ENCODE measurements around the gene HSD17B11. TPM values are rescaled to one million over a fixed set of nuclear protein-coding genes. Genes with fewer than 3 reads are reported as not detected.

The HSD17B11 gene
- polyA plus RNA-seq, 2 of the 4 experiments (the other 2 are of a cell fraction), result 51.5 to 113 TPM

DNA sequence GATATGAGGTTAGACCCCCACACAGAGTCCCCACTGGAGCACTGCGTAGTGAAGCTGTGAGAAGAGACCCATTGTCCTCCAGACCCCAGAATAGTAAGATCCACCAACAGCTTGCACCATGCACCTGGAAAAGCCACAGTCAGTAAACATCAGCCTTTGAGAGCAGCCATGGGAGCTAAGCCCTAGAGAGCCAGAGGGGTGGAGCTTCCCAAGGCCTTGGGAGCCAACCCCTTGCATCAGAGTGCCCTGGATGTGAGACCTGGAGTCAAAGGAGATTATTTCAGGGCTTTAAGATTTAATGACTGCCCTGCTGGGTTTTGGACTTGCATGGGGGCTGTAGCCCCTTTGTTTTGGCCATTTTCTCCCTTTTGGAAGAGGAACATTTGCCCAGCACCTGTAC lies 104.0 kb downstream of the HSD17B11 start:
- POLR2A ChIA-PET, result no interaction called here
- Histone ChIP-seq H3K4me2 (no peak overlapping the region), H3K4me1 (no peaks in the 10 kb centered on the region), H3K9me3 (no peaks in the 10 kb centered on the region; the same call in 2 of the 3 replicates), H3K27ac (no peak overlapping the region), H3K4me3 (no peak overlapping the region)
- TF ChIP-seq, protein P1, sequence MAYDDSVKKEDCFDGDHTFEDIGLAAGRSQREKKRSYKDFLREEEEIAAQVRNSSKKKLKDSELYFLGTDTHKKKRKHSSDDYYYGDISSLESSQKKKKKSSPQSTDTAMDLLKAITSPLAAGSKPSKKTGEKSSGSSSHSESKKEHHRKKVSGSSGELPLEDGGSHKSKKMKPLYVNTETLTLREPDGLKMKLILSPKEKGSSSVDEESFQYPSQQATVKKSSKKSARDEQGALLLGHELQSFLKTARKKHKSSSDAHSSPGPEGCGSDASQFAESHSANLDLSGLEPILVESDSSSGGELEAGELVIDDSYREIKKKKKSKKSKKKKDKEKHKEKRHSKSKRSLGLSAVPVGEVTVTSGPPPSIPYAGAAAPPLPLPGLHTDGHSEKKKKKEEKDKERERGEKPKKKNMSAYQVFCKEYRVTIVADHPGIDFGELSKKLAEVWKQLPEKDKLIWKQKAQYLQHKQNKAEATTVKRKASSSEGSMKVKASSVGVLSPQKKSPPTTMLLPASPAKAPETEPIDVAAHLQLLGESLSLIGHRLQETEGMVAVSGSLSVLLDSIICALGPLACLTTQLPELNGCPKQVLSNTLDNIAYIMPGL (CRISPR knock-in tag; IDR thresholded peaks at IDR 0.05; ENCODE audit: borderline replicate concordance), result no peak
- TF ChIP-seq CHD4 (IDR thresholded peaks at IDR 0.05; ENCODE audit: borderline replicate concordance), result no peak
- no peak for TF ChIP-seq CBX2 (IDR thresholded peaks at IDR 0.05; ENCODE audit: borderline replicate concordance, low read depth)
- TF ChIP-seq BHLHE40 (IDR thresholded peaks at IDR 0.05; ENCODE audit: low read depth, low read length), result no peak
- TF ChIP-seq, protein P2, sequence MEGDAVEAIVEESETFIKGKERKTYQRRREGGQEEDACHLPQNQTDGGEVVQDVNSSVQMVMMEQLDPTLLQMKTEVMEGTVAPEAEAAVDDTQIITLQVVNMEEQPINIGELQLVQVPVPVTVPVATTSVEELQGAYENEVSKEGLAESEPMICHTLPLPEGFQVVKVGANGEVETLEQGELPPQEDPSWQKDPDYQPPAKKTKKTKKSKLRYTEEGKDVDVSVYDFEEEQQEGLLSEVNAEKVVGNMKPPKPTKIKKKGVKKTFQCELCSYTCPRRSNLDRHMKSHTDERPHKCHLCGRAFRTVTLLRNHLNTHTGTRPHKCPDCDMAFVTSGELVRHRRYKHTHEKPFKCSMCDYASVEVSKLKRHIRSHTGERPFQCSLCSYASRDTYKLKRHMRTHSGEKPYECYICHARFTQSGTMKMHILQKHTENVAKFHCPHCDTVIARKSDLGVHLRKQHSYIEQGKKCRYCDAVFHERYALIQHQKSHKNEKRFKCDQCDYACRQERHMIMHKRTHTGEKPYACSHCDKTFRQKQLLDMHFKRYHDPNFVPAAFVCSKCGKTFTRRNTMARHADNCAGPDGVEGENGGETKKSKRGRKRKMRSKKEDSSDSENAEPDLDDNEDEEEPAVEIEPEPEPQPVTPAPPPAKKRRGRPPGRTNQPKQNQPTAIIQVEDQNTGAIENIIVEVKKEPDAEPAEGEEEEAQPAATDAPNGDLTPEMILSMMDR (IDR thresholded peaks at IDR 0.05), result no peak
- TF ChIP-seq, protein P3, sequence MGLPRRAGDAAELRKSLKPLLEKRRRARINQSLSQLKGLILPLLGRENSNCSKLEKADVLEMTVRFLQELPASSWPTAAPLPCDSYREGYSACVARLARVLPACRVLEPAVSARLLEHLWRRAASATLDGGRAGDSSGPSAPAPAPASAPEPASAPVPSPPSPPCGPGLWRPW (IDR thresholded peaks at IDR 0.05), result no peak
- TF ChIP-seq FOSB (CRISPR knock-in tag; IDR thresholded peaks at IDR 0.05), result no peak
- no peak for TF ChIP-seq ZNF302 (CRISPR knock-in tag; IDR thresholded peaks at IDR 0.05)
- no peak for TF ChIP-seq EP300 (IDR thresholded peaks at IDR 0.05)
- TF ChIP-seq, protein P4, sequence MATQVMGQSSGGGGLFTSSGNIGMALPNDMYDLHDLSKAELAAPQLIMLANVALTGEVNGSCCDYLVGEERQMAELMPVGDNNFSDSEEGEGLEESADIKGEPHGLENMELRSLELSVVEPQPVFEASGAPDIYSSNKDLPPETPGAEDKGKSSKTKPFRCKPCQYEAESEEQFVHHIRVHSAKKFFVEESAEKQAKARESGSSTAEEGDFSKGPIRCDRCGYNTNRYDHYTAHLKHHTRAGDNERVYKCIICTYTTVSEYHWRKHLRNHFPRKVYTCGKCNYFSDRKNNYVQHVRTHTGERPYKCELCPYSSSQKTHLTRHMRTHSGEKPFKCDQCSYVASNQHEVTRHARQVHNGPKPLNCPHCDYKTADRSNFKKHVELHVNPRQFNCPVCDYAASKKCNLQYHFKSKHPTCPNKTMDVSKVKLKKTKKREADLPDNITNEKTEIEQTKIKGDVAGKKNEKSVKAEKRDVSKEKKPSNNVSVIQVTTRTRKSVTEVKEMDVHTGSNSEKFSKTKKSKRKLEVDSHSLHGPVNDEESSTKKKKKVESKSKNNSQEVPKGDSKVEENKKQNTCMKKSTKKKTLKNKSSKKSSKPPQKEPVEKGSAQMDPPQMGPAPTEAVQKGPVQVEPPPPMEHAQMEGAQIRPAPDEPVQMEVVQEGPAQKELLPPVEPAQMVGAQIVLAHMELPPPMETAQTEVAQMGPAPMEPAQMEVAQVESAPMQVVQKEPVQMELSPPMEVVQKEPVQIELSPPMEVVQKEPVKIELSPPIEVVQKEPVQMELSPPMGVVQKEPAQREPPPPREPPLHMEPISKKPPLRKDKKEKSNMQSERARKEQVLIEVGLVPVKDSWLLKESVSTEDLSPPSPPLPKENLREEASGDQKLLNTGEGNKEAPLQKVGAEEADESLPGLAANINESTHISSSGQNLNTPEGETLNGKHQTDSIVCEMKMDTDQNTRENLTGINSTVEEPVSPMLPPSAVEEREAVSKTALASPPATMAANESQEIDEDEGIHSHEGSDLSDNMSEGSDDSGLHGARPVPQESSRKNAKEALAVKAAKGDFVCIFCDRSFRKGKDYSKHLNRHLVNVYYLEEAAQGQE (IDR thresholded peaks at IDR 0.05), result no peak
- no peak for TF ChIP-seq CHD2 (IDR thresholded peaks at IDR 0.05; ENCODE audit: low read length, partially characterized antibody)
- no peak for TF ChIP-seq FOXS1 (CRISPR knock-in tag; IDR thresholded peaks at IDR 0.05)
- no peak for TF ChIP-seq RFX5 (IDR thresholded peaks at IDR 0.05)
- TF ChIP-seq HOXA7 (CRISPR knock-in tag; IDR thresholded peaks at IDR 0.05), result no peak
- CTCF ChIA-PET, result no interaction called here
- no peak for FAIRE-seq
- WGBS (ENCODE audit: missing lambda C conversion rate), result 50% methylated on average over 1 of the region's 1 CpG
- no peak for DNase-seq (ENCODE audit: low read depth in 1 of 2, low spot score in 1 of 2)
- ATAC-seq, result no peak

Small RNAs within 50 kb of the gene (small RNA-seq; reads per million reads assigned to genes)
- gene MIR5705, result 0 reads per million in 6 experiments
- 0 reads per million in 6 experiments for gene RN7SL681P

Other genes starting within 250 kb of the HSD17B11 start
- 8.3 and 11.2 TPM in 2 replicates for gene KLHL8, start 170.6 kb downstream of the HSD17B11 start, polyA plus RNA-seq (2011; rRNA removed)
- gene KLHL8, start 170.6 kb downstream of the HSD17B11 start, polyA plus RNA-seq (2017; fragmentation: RNase III; extraction: RNeasy Plus Mini Kit Qiagen cat#74134 plus additional on column Dnase treatment), result 8.1 to 9.8 TPM (median 9.7 TPM) in 3 replicates
- 0.29 and 0.30 TPM in 2 replicates for gene HSD17B13, start 68.3 kb downstream of the HSD17B11 start, polyA plus RNA-seq (2011; rRNA removed)
- gene HSD17B13, start 68.3 kb downstream of the HSD17B11 start, polyA plus RNA-seq (2017; fragmentation: RNase III; extraction: RNeasy Plus Mini Kit Qiagen cat#74134 plus additional on column Dnase treatment), result 0.05 to 0.08 TPM in 2 of 3 replicates, not detected in the other
- 29.9 and 44.0 TPM in 2 replicates for gene NUDT9, start 31.4 kb upstream of the HSD17B11 start, polyA plus RNA-seq (2011; rRNA removed)
- 35.8 to 37.3 TPM (median 36.7 TPM) in 3 replicates for gene NUDT9, start 31.4 kb upstream of the HSD17B11 start, polyA plus RNA-seq (2017; fragmentation: RNase III; extraction: RNeasy Plus Mini Kit Qiagen cat#74134 plus additional on column Dnase treatment)
- not detected in 2 replicates for gene SPARCL1, start 138.2 kb upstream of the HSD17B11 start, polyA plus RNA-seq (2011; rRNA removed)
- not detected in 3 replicates for gene SPARCL1, start 138.2 kb upstream of the HSD17B11 start, polyA plus RNA-seq (2017; fragmentation: RNase III; extraction: RNeasy Plus Mini Kit Qiagen cat#74134 plus additional on column Dnase treatment)
- not detected in 2 replicates for gene DSPP, start 217.3 kb upstream of the HSD17B11 start, polyA plus RNA-seq (2011; rRNA removed)
- not detected in 3 replicates for gene DSPP, start 217.3 kb upstream of the HSD17B11 start, polyA plus RNA-seq (2017; fragmentation: RNase III; extraction: RNeasy Plus Mini Kit Qiagen cat#74134 plus additional on column Dnase treatment)